ENCODE measurements around the gene IST1.
"Not testable (repeated sequence)": the region's sequence is repeated elsewhere in the genome, so short reads cannot be mapped to it uniquely, and the experiment has no call there.

Gene IST1

GRCh38 chr16:71882505-71883167 lies 12.7 kb upstream of the IST1 start:
- peak; percentile 70 for DNase-seq

- peak; percentile 9 for DNase-seq
These were observed 12.0 kb upstream of the IST1 start for GRCh38 chr16:71883168-71883848.

GRCh38 chr16:71883849-71884638 lies 11.3 kb upstream of the IST1 start, which contains the start of gene ZNF821:
ZNF821 (minus strand) TSS chr16:71884182; CDS start chr16:71879946, 4,236 bp downstream.
- DNase-seq: peak; percentile 82

- no peak for DNase-seq
These were observed 10.1 kb upstream of the IST1 start for GRCh38 chr16:71885261-71885650.

- DNase-seq: no peak
These were observed 6.2 kb upstream of the IST1 start for GRCh38 chr16:71889147-71889546.

GRCh38 chr16:71893888-71894228 lies 1.5 kb upstream of the IST1 start:
- no peak for DNase-seq

GRCh38 chr16:71894229-71894920 lies 956 bp upstream of the IST1 start:
- peak; percentile 46 for DNase-seq

- DNase-seq: peak; percentile 37
These were observed 491 bp downstream of the IST1 start for GRCh38 chr16:71895679-71896365.

- DNase-seq: no peak
These were observed 1.5 kb downstream of the IST1 start for GRCh38 chr16:71896764-71897368.

- no peak for DNase-seq
These were observed 3.8 kb downstream of the IST1 start for GRCh38 chr16:71899171-71899570.

GRCh38 chr16:71902656-71903365 lies 7.5 kb downstream of the IST1 start:
- no peak for DNase-seq

GRCh38 chr16:71903608-71904007 lies 8.3 kb downstream of the IST1 start:
- DNase-seq: no peak

- no peak for DNase-seq
These were observed 8.9 kb downstream of the IST1 start for GRCh38 chr16:71904239-71904638.

- DNase-seq: not testable (repeated sequence)
These were observed 10.4 kb downstream of the IST1 start for GRCh38 chr16:71905765-71906164.

- no peak for DNase-seq
These were observed 15.8 kb downstream of the IST1 start for GRCh38 chr16:71911121-71911520.

- no peak for DNase-seq
These were observed 17.4 kb downstream of the IST1 start for GRCh38 chr16:71912534-71913275.

GRCh38 chr16:71914802-71915201 lies 19.5 kb downstream of the IST1 start:
- DNase-seq: no peak

GRCh38 chr16:71915350-71915749 lies 20.0 kb downstream of the IST1 start:
- no peak for DNase-seq

- peak; percentile 31 for DNase-seq
These were observed 21.1 kb downstream of the IST1 start for GRCh38 chr16:71916397-71916920.

- peak; percentile 29 for DNase-seq
These were observed 22.6 kb downstream of the IST1 start for GRCh38 chr16:71917900-71918299.
